SK-N-MC (cell line): Measurements from ENCODE around the gene PRICKLE2.

Experiments used
- EZH2 ChIP-seq: fragments of 200-600 bp; sonication (generic); IDR thresholded peaks from one replicate; pipeline ENCODE4 v1.6.1; 2017; ENCODE audit warnings: antibody characterized with exemption
- FOXP2 ChIP-seq: optimal IDR thresholded peaks from 2 replicates; pipeline ENCODE3; 2011; ENCODE audit warnings: mild to moderate bottlenecking, moderate library complexity; ENCODE audit not compliant: insufficient read depth; ENCODE audit errors: extremely low read length, control extremely low read depth
- POLR2AphosphoS5 ChIP-seq: IDR thresholded peaks from 2 replicates; pipeline ENCODE4 v1.6.1; 2012; ENCODE audit warnings: mild to moderate bottlenecking, low read depth, low read length, borderline replicate concordance

GRCh38 chr3:64216274-64217147 lies 8.8 kb downstream of the PRICKLE2 start:
- no peak for TF ChIP-seq EZH2
- TF ChIP-seq POLR2AphosphoS5 = no peak
- TF ChIP-seq FOXP2 = no peak
